ENCODE measurements around the gene DCAF15. TPM values are rescaled to one million over a fixed set of nuclear protein-coding genes. Genes with fewer than 3 reads are reported as not detected.

DCAF15 gene
- polyA plus RNA-seq, 1 of the 3 experiments (the other 2 are of a cell fraction), result 55.6 TPM

DNA sequence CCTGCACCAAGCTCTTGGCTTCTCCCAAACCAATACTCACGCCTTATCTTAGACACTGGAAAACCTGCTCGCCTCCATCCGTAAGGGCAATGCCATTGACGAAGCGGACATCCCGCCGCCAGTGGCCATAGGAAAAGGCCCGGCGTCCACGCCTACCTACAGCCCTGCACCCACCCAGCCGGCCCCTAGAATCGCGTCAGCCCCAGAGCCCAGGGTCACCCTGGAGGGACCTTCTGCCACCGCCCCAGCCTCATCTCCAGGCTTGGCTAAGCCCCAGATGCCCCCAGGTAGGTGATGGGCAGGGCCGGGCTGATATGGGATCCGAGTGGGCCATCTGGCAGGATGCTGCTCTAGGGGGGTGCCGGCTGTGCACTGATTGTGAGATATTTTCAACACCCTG, 39.0 kb upstream of the DCAF15 start (continued):
- TF ChIP-seq, protein P1, sequence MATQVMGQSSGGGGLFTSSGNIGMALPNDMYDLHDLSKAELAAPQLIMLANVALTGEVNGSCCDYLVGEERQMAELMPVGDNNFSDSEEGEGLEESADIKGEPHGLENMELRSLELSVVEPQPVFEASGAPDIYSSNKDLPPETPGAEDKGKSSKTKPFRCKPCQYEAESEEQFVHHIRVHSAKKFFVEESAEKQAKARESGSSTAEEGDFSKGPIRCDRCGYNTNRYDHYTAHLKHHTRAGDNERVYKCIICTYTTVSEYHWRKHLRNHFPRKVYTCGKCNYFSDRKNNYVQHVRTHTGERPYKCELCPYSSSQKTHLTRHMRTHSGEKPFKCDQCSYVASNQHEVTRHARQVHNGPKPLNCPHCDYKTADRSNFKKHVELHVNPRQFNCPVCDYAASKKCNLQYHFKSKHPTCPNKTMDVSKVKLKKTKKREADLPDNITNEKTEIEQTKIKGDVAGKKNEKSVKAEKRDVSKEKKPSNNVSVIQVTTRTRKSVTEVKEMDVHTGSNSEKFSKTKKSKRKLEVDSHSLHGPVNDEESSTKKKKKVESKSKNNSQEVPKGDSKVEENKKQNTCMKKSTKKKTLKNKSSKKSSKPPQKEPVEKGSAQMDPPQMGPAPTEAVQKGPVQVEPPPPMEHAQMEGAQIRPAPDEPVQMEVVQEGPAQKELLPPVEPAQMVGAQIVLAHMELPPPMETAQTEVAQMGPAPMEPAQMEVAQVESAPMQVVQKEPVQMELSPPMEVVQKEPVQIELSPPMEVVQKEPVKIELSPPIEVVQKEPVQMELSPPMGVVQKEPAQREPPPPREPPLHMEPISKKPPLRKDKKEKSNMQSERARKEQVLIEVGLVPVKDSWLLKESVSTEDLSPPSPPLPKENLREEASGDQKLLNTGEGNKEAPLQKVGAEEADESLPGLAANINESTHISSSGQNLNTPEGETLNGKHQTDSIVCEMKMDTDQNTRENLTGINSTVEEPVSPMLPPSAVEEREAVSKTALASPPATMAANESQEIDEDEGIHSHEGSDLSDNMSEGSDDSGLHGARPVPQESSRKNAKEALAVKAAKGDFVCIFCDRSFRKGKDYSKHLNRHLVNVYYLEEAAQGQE (IDR thresholded peaks at IDR 0.05; ENCODE audit: low read depth, low read length), result no peak
- TF ChIP-seq ELF1 (IDR thresholded peaks at IDR 0.05) (no peak), GABPA (IDR thresholded peaks at IDR 0.05; ENCODE audit: low read depth) (no peak)

DNA sequence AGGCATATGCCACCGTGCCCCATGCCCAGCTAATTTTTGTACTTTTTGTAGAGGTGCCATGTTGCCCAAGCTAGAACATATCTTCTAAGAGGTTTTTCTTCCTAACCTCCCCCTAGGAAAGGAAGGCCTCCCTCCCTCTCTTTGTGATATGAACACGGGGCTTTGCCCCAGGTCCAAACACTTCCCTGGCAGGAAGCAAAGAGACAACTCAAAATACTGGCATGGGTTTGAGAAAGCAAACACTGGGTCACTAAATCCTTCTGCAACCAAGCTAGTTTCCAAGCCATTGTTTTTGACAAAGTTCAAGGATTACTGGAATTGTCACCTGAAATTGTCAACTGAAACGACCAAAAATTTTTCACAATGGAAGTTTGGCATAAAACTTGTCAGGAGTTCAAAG, 37.5 kb upstream of the DCAF15 start:
- Histone ChIP-seq H3K36me3 (replicated peaks in 1 of 2; ENCODE audit: control insufficient read depth in 1 of 2, insufficient read depth in 2 of 2, low read length in 1 of 2) (peaks cover 3 to 19% of the 10 kb centered on the region in 2 experiments), H3K27me3 (ENCODE audit: insufficient read depth) (no peaks in the 10 kb centered on the region), H3K4me3 (ENCODE audit: low read depth in 2 of 2, low read length in 1 of 2) (no peak overlapping the region), H3K9me3 (no peaks in the 10 kb centered on the region), H3K4me1 (ENCODE audit: control insufficient read depth in 1 of 2, insufficient read depth in 2 of 2, low read depth in 1 of 2, low read length in 1 of 2) (no peaks in the 10 kb centered on the region), H2AFZ (ENCODE audit: low read depth) (no peak overlapping the region), H3K9ac (no peak overlapping the region), H3K4me2 (no peak overlapping the region), H3F3A (replicated peaks; ENCODE audit: insufficient read depth) (no peaks in the 10 kb centered on the region), H3K79me2 (ENCODE audit: insufficient read depth) (no peaks in the 10 kb centered on the region), H3K9me2 (no peaks in the 10 kb centered on the region), H3K27ac (ENCODE audit: low read depth in 2 of 2, low read length in 1 of 2) (no peak overlapping the region), H4K20me1 (ENCODE audit: insufficient read depth) (no peaks in the 10 kb centered on the region)
- TF ChIP-seq, protein P2, sequence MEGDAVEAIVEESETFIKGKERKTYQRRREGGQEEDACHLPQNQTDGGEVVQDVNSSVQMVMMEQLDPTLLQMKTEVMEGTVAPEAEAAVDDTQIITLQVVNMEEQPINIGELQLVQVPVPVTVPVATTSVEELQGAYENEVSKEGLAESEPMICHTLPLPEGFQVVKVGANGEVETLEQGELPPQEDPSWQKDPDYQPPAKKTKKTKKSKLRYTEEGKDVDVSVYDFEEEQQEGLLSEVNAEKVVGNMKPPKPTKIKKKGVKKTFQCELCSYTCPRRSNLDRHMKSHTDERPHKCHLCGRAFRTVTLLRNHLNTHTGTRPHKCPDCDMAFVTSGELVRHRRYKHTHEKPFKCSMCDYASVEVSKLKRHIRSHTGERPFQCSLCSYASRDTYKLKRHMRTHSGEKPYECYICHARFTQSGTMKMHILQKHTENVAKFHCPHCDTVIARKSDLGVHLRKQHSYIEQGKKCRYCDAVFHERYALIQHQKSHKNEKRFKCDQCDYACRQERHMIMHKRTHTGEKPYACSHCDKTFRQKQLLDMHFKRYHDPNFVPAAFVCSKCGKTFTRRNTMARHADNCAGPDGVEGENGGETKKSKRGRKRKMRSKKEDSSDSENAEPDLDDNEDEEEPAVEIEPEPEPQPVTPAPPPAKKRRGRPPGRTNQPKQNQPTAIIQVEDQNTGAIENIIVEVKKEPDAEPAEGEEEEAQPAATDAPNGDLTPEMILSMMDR (IDR thresholded peaks at IDR 0.05), result no peak
- no peak for DNase-seq
- 96% methylated on average over 3 of the region's 3 CpGs for WGBS (ENCODE audit: low lambda C conversion rate)
- ChIA-PET POLR2A (interaction anchor here (0.5 to 0.9 kb wide), 2 partner anchors 12 to 114 kb away, joined by 3 to 4 read pairs; no protein-coding TSS in a partner anchor), CTCF (interaction anchor here (1.0 kb wide), 1 partner anchor 144 kb away, joined by 5 read pairs; no protein-coding TSS in a partner anchor)

DNA sequence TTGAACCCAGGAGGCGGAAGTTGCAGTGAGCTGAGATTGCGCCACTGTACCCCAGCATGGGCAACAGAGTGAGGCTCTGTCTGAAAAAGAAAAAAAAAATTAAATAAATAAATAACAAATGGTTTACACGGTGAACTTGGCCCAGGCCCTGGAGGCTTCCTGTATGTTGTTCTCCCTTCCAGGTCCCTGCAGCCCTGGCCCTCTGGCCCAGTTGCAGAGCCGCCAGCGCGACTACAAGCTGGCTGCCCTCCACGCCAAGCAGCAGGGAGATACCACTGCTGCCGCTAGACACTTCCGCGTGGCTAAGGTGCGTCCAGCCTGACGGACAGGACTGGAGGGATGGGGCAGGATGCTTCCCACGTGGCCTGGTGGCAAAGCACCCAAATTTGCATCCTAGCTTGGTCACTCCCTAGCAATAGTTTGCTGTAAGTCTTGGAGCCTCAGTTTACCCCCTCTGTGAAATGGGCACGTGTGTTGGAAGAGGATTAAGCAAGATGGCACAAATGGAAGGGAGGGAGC, 34.4 kb upstream of the DCAF15 start:
- Histone ChIP-seq H4K20me1 (ENCODE audit: insufficient read depth) (no peaks in the 10 kb centered on the region), H3K27me3 (ENCODE audit: insufficient read depth) (no peaks in the 10 kb centered on the region), H3K79me2 (ENCODE audit: insufficient read depth) (no peaks in the 10 kb centered on the region), H3K4me3 (ENCODE audit: low read depth in 2 of 2, low read length in 1 of 2) (no peak overlapping the region), H3K4me1 (ENCODE audit: control insufficient read depth in 1 of 2, insufficient read depth in 2 of 2, low read depth in 1 of 2, low read length in 1 of 2) (no peaks in the 10 kb centered on the region), H3K27ac (ENCODE audit: low read depth in 2 of 2, low read length in 1 of 2) (no peak overlapping the region), H3F3A (replicated peaks; ENCODE audit: insufficient read depth) (no peaks in the 10 kb centered on the region), H2AFZ (ENCODE audit: low read depth) (no peak overlapping the region), H3K4me2 (no peak overlapping the region), H3K9me2 (no peaks in the 10 kb centered on the region), H3K36me3 (replicated peaks in 1 of 2; ENCODE audit: control insufficient read depth in 1 of 2, insufficient read depth in 2 of 2, low read length in 1 of 2) (peaks cover 13 to 27% of the 10 kb centered on the region in 2 experiments), H3K9me3 (no peaks in the 10 kb centered on the region), H3K9ac (no peak overlapping the region)
- 92% methylated on average over 12 of the region's 14 CpGs for WGBS (ENCODE audit: low lambda C conversion rate)
- CTCF ChIA-PET, result interaction anchor here (0.7 to 1.3 kb wide), 5 partner anchors 16 to 155 kb away, joined by 3 to 4 read pairs (median 3); partner anchors contain the start of gene IL27RA
- POLR2A ChIA-PET, result interaction anchor here (0.8 kb wide), 1 partner anchor 766 kb away, joined by 3 read pairs; no protein-coding TSS in a partner anchor
- TF ChIP-seq RXRA (IDR thresholded peaks at IDR 0.05; ENCODE audit: borderline replicate concordance, low read depth) (no peak), GATA2 (CRISPR knock-in tag; IDR thresholded peaks at IDR 0.05) (no peak), RAD21 (IDR thresholded peaks at IDR 0.05; ENCODE audit: low read length) (no peak), POLR2AphosphoS5 (IDR thresholded peaks at IDR 0.05; ENCODE audit: low read depth, low read length) (no peak), GABPA (IDR thresholded peaks at IDR 0.05; ENCODE audit: low read depth) (no peak)
- TF ChIP-seq, protein P2 (IDR thresholded peaks at IDR 0.05), result no peak
- peak; percentile 15 for DNase-seq

All from SK-N-SH (cell line).